SW480 (cell line): ENCODE measurements around the gene NT5C1A.

Experiments used
- DNase-seq: peaks from one replicate; pipeline ENCODE4 v3.0.0-alpha.2; 2016; ENCODE audit warnings: low spot score

Gene NT5C1A

GRCh38 chr1:39689635-39690034, 17.7 kb upstream of the NT5C1A start:
- DNase-seq = no peak

GRCh38 chr1:39689214-39689613, 17.3 kb upstream of the NT5C1A start:
- no peak for DNase-seq

- peak; percentile 17 for DNase-seq
Observed at GRCh38 chr1:39688706-39689105, 16.8 kb upstream of the NT5C1A start.

GRCh38 chr1:39687243-39687642, 15.3 kb upstream of the NT5C1A start:
- DNase-seq = no peak

GRCh38 chr1:39685071-39685470, 13.2 kb upstream of the NT5C1A start:
- DNase-seq = no peak

GRCh38 chr1:39684313-39684664, 12.4 kb upstream of the NT5C1A start:
- no peak for DNase-seq

- no peak for DNase-seq
Observed at GRCh38 chr1:39683591-39684312, 11.8 kb upstream of the NT5C1A start.

- DNase-seq = no peak
Observed at GRCh38 chr1:39681999-39682398, 10.1 kb upstream of the NT5C1A start.

GRCh38 chr1:39681294-39681693, 9.4 kb upstream of the NT5C1A start:
- no peak for DNase-seq

- no peak for DNase-seq
Observed at GRCh38 chr1:39680751-39681150, 8.8 kb upstream of the NT5C1A start.

GRCh38 chr1:39679821-39680220, 7.9 kb upstream of the NT5C1A start:
- DNase-seq = no peak

GRCh38 chr1:39678889-39679288, 7.0 kb upstream of the NT5C1A start:
- no peak for DNase-seq

- no peak for DNase-seq
Observed at GRCh38 chr1:39677645-39678044, 5.7 kb upstream of the NT5C1A start.

- DNase-seq = no peak
Observed at GRCh38 chr1:39676948-39677548, 5.1 kb upstream of the NT5C1A start.

- no peak for DNase-seq
Observed at GRCh38 chr1:39675220-39675619, 3.3 kb upstream of the NT5C1A start.

GRCh38 chr1:39673215-39673614, 1.3 kb upstream of the NT5C1A start:
- DNase-seq = no peak

- DNase-seq = no peak
Observed at GRCh38 chr1:39672551-39672947, 642 bp upstream of the NT5C1A start.

- no peak for DNase-seq
Observed at GRCh38 chr1:39671433-39671792, 494 bp downstream of the NT5C1A start.

GRCh38 chr1:39670689-39671088, 1.2 kb downstream of the NT5C1A start:
- DNase-seq = no peak

GRCh38 chr1:39668894-39669293, 3.0 kb downstream of the NT5C1A start:
- no peak for DNase-seq

GRCh38 chr1:39668111-39668510, 3.8 kb downstream of the NT5C1A start:
- DNase-seq = no peak

- DNase-seq = no peak
Observed at GRCh38 chr1:39666772-39667171, 5.1 kb downstream of the NT5C1A start.

GRCh38 chr1:39663559-39663958, 8.3 kb downstream of the NT5C1A start:
- DNase-seq = no peak

- no peak for DNase-seq
Observed at GRCh38 chr1:39662861-39663260, 9.0 kb downstream of the NT5C1A start.
